ENCODE data around the gene HS6ST3.

The HS6ST3 gene

DNA sequence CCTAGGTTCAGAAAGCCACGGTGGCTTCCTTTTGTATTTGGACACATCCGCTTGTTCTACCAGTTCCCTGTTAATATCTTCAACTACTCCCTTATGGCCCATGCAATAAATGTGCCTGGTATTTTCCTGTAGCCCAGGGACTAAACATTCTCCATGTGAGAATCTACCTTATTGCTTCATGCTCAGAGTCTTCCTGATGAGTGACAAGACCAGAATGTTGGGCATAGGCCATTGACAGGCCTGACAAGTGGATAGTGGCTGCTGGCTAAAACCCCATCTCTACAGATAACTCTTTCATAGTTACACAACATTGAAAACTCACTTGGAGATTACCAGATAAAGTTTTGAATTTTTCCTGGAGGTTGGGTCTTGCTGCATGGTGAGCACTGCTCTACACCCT is 449.9 kb downstream of the HS6ST3 start:
- no peak for DNase-seq (ENCODE audit: low read depth in 3 of 3)

DNA sequence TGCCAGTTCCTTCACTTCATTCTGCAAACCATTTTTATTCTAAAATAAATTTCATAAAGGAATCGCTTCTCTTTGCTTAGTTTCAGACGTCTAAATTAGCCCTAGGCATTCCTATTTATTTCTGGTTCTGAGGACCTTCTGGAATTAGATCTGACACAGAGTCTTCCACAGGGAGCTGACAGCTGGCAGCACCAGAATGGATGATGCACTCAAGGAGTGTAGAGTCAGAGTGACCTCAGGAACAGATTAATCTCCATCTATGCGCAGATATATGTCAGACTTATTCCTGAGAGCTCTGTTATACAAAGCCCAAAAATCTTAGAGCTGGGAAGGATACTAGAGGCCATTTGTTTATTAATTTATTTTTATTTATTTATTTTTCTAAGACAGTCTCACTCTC is 450.8 kb downstream of the HS6ST3 start:
- no peak for DNase-seq (ENCODE audit: low read depth in 3 of 3)

DNA sequence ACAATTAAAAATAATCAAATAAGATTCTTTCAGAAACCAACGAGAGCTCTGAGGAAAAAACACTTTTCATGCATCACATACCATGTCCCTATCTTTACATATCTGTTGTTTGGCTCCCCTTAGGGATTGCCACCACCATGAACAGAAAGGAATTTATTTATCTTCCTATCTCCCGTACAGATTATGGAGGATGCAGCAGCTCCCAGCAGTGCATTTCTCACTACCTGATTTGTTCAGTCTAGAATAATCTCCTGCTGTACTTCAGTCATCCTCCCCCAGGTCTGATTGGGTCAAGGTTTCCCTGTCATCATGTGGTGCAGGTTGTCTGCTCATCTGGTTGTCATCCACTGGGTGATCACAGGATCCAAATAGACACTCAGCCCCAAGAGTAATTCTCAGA is 453.1 kb downstream of the HS6ST3 start:
- no peak for DNase-seq (ENCODE audit: low read depth in 3 of 3)

DNA sequence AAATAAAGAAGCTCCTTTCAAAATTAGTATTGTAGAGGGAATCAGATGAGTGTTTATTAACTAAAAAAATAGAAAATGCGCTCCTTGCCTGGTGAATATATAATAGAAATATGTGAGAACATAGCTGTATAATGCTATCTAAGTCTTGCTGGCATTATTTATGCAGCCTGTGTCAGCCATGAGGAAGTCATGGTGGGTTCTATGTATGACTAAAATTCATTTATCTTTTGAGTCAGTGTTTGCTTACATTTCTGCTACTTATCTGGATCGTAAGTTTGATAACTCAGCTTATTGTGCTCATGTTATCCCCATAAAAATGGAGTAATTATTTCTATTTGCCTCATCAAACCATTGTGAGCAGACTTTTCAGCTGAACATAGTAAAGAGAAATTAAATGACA is 455.1 kb downstream of the HS6ST3 start:
- DNase-seq (ENCODE audit: low read depth in 3 of 3): no peak

DNA sequence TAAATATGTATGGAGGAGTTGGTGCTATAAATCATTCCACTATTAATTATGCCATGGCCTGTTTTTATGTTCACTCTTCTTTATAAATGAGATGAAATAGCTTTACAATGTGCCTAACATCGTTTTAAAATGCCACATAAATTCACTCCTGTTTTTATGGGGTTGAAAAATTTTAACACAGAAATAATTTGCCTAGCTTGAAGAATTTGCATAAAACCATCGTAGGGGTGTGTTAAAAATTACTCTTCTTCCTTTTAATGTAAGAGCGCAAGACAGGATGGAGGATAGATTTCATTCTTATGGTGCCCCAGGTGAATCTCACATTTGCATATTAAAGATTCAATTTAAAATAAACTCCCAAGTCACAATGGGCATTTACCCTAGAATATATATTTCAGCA is 456.6 kb downstream of the HS6ST3 start:
- no peak for DNase-seq (ENCODE audit: low read depth in 3 of 3)

DNA sequence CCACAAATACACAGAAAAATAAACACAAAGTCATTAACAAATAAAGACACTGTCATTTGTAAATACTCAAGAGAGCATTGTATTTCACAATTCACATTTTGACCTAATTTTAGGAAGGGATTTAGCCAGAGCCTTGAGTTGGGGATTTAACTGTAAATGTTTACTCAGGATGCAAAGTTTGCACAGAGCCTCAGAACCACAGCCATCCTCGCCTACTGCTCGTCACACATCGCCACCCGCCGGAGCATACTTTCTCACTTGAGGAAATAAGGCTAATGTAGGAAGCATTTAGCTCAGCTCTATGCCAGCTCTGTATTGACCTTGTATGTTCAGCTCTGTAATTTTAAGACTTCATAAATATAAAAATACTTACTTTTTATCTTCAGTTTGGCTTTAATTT is 461.6 kb downstream of the HS6ST3 start:
- DNase-seq (ENCODE audit: low read depth in 3 of 3): no peak

DNA sequence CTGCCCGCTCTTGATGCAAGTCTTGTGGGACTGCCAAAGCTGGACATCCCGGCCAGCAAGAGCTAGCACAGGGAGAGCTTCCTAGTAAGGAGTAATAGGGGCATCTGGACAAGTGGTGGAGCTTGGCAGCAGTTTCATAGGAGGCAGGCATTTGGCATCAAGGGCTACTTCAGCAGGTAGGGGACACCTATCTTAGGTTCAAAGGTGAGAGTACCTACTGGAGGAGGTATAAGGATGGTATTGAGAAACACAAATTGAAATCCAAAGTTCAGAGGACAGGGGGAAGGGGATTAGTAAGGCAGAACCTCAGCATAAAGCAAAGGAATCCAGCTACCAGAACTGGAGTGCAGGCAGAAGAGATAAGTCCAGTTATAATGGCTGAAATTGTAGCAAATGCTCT is 462.7 kb downstream of the HS6ST3 start:
- DNase-seq (ENCODE audit: low read depth in 3 of 3): no peak

DNA sequence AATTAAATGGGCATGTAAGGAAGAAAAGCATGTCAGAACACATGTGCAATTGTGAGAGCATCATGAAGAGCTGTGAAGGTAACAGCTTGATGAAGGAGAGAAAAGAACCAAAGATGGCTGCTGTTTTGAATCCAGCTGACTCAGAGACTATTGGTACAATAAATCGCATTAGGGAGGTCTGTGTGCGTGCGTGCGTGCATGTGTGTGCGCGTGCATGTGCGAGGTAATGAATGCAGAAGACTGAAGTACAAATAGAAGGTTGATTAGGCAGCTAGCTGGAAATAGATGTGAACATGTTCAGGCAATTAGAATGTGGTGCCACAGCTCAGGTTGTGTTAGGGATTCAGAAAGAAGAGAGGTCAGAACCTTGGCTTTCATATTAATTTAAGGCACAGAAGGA is 463.9 kb downstream of the HS6ST3 start:
- no peak for DNase-seq (ENCODE audit: low read depth in 3 of 3)

DNA sequence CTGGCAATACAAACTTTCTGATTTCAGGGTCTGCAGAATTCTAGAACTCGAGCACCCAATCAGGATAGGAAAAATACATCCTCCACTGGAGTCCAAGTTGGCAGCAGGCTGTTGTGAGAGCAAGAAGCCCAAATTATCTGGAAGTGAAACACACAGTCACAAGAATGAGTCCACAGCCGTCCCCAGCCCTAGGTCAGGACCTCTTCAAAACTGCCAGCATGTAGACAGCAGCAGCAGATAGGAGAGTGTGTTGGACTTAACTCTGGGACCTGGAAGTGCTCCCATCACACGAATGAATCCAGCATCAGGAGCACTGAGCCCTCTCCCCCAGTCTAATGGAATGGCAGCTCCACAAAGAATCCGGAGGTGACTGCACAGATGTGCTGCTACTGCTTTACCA is 483.7 kb downstream of the HS6ST3 start:
- DNase-seq (ENCODE audit: low read depth in 3 of 3): no peak

DNA sequence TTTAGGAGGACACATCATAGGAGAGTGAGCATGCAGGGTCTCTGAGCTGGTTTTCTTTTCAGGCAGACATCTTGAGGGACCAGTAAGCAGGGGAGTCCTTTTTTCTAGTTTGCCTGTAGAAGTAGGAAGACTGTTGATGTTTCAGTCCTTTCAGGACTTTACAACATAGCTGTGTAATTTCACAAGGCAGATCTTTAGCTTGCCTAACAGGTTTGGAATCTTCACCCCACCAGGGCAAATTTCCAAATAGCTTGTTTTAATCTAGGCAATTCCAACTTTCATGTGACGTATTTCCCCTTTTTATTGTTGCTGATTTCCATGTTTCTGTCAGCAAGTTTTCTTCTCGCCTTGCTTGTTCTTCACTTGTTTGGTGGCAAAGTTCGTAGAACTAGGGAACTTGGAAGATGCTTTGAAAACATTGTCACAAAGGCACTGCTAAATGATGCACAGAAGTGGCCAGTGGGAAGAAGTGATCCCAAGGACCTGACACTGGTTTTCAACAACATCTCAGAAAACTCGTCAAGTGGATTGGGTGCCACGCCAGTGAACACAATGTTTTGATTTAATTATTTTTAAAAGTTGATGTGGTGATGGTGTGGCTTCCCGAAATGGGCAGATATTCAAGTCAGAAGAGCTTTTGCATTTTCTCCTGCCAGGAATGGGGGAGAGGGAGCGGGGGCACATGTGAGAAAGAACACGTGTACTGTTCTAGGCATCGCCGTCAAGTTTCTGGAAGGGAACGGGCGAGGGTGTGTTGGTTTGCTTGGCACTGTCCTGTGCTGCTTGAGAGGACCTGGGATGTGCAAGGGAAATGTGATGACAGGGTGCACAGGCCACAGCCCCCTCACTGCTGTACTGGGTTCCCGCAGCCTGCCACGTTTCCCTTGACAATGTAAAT is 485.8 kb downstream of the HS6ST3 start:
- DNase-seq (ENCODE audit: low read depth in 3 of 3): no peak

DNA sequence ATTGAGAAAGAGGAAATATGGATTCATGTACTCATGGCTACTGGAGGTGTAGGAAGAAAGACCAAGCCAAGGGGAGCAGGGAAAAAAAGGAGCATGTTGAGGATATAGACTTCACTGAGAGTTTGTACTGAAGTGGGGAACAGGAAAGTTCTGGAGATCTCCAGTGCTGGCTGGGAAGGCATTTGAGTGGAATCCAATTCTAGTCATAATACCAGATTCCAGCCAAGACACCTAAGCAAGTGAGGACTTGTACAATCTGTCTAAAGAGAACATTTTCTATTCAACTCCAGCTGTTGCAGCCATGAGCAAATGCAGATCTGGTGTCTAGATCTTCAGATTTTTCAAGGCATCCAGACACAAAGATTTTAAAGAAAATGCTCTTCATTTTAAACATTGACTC is 491.8 kb downstream of the HS6ST3 start:
- no peak for DNase-seq (ENCODE audit: low read depth in 3 of 3)

DNA sequence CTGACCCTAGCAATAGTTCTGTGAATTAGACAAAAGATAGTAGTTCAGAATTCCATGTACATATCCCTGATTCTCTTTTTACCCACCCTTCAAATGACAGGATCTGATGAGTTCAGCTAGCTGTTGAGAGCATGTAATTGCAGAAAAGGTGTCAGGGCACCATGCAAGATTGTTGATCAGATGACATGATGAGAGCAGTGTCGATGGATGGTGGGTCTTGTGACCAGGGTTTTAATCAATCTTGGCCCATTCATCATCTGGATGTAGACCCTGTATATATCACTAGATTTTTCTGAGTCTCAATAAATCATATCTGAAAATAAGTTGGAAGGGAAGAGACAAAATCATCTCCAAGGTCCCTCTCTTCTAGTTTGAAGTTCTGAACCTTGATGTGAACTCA is 525.3 kb downstream of the HS6ST3 start:
- no peak for DNase-seq (ENCODE audit: low read depth in 3 of 3)

DNA sequence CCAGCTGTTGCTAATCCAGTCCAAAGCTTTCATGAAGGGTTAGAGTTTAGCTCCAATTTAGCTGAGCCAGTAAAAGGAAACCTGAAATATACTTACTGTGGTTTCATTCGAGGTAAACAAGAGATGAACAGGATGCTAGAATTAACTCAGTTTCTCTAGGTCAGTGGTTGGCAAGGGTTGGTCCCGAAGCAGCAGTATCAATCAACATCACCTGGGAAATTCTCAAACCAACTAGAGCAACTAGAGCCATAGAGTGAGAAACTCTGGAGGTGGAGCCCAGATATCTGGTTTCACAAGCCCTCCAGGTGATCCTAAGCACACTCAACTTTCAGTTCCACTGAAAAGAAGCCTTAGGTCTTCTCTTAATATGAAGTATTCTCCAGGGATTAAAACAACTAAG is 527.6 kb downstream of the HS6ST3 start:
- DNase-seq (ENCODE audit: low read depth in 3 of 3): no peak

DNA sequence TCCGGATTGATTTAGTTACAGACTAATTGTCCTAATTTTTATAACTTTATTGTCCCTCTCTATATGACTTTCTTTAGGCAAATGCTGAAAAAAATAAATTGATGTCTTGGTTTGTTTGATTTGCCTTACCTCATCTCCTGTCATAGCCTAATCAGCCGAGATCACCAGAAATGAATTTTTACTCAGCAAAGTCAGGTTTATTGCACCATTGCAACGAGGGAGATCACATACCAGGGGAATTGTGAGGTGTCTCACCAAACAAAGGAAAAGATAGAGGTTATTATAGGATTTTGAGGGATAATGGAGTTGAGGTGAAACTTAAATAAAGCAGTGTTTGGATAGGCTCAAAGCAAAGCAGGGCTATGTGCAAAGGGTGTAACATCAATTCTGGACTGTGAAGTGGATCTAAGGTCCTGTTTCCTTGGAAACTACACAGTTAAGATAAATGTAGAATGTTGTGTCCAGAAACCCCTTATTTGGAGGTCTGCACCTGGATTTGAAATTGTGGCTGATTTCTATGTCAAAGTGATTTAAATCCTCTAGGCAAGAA is 531.8 kb downstream of the HS6ST3 start:
- DNase-seq (ENCODE audit: low read depth in 3 of 3): no peak

DNA sequence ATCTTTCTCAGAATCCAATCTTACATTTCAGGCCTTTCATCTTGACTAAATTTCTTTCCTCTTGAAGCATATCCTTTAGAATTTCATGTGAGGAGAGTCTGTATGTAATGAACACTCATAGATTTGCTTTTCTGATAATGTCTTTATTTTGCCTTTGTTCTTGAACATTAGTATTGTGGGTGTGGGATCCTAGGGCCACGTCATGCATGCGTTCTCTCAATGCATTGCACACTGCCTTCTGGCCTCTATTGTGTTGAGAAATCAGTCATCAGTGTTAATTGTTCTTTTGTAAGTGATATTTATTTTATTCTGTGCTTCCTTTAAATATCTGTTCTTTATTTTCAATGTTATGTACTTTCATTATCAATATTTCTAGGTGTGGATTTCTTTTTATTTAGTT is 539.4 kb downstream of the HS6ST3 start:
- no peak for DNase-seq (ENCODE audit: low read depth in 3 of 3)

DNA sequence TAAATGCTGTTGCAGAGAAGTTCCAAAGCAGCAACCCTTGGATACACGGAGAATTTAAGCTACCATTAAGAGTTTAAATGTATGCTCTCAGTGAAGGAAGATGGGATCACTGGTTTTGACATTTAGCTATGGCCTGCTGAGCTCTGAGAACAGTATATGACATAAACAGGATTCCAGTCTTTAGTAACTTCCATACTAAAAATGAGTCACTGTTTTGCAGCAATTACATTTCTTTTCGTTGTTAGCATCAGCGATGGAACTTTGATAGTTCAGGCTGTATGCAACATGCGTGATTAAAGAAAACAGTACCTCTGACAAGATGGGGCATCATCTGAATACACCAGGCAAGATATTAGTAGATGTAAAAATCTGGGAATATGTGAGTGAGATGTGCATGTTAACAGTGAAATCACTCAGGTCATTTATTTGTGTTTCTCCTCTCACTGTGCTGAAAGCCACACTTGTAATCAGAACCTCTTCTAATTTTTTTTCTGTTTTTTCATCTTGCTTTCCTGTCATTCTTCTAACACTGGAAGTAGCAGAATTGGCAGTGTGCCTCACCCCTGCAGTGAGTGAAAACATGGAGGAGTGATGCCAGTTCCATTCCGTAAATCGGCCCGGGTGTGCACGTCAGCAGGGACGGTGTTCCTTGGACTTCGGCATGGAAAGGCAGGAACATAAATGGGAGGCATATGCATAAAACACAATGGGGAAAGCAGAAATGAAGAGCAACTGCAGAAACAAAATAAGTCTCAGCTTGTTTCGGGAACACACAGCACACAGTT is 542.8 kb downstream of the HS6ST3 start:
- DNase-seq (ENCODE audit: low read depth in 3 of 3): no peak

DNA sequence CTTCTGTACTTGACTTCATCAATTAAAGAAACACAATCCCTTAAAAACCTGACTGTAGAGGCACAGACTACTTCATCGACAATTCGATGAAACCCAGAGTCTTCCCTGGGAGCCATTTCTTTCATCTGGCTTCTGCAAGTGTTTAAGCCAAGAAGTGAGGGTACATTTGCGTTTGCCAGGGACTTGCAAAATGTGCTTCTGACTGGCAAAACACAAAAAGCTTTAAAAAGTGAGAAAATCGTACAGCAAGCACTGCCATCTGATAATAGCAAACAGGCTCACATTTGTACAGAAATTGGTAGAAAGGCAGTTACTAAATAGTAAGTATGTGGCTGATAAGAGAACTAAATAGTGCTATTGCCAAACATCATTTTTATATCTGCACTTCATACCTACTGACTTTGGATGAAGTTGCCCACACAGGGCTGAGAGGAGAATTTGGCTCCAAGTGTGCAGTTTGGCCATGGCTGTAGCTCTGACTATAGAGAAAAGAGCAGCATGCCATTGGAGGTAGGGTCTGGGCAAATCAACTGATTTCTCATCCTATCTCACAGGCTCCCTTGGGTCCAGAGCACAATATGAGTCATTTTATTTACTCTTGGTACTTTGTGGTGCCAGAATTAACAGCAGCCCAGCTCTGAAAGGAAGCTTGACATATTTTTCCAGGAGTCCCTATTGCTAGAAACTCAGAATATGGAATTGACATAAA is 546.2 kb downstream of the HS6ST3 start:
- no peak for DNase-seq (ENCODE audit: low read depth in 3 of 3)

DNA sequence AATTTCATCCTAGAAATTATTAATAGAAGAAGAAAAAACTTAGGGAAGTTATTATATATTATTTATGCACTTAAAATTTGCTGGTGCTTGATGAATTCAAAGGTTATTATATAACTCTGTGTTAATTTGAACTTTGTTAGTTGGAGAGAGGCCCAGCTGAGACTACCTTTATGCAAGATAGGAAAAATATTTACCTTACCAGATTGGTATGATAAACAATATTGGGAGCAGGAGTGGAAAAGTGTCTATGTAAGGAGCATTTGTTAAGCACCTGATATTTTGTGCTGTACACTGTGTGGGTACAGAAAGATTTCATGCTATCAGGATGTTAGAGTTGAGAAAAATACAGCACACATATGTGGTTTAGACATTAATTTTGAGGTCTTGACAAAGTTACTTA is 547.1 kb downstream of the HS6ST3 start:
- no peak for DNase-seq (ENCODE audit: low read depth in 3 of 3)

DNA sequence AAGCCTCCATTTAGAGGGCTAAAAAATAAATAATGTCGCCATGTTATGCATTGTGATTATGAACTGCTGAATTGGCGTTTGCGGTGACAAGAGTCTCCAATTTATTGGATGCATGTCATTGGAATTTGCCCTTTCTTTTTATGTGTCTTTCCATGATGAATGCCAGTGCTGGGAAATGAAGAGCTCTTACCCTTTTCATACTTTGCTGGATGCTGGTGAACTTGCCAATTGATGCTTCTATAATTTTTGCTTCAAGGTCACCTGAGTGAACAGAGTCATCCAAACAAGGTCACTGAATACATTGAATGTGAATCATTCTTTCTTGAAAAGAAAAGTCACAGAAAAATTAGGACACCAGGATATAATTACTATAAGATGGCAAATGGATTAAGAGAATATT is 556.2 kb downstream of the HS6ST3 start:
- DNase-seq (ENCODE audit: low read depth in 3 of 3): no peak

DNA sequence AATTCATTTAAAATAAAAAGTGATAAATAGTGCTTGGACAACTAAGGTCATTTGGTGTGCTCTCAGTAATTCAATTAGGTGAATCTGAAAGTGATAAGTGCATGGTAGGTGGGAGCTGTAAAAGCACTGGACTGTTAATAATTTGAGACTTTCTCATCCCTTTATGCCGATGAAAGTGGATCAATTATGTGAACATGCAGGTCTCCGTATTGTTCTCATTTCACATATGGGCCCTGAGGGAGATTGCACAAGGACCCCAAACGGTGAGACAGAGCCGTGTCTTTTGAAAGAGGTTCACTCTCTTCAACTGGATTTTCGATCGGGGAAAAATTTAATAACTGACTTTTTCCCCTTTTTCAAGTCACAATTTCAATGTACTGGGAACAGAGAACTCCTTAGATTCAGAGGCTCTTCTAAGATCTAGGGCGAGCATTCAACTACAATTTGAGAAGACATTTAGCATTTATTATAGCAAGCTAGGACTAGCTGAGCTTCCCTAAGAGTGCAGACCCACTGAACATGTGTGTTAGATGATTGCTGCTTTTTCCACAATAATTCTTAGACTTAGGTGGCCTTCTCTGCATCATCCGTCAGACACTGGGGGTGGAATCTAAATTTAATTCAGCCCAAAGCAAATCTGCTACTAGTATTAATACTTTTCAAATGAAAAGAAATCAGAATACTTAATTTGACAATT is 556.8 kb downstream of the HS6ST3 start:
- no peak for DNase-seq (ENCODE audit: low read depth in 3 of 3)

DNA sequence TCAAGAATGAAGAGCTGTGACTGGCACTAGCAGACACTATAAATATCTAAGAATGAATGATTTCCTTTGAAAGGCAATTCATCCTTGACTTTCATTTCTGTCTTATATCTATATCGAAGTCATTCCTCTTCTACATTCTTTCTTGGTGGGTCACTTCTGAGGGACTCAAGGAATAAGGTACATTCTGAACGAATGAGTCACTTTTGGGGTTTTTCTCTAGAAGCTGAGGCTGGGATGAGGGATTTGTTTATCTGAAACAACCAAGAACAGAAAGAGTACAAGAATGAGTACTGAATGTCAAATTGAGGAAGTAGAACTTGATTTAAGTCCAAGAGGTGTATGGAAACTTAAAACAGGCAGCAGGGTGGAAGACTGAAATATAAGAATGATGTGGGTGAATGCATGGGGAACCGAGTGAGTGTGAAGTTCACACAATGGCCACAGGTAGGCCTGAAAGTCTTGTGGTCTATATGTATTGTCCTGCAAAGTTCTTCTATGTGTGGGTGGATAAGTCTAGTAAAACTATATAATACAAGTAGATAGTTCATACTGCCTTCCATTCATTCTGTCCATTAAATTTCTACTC is 560.5 kb downstream of the HS6ST3 start:
- DNase-seq (ENCODE audit: low read depth in 3 of 3): no peak

Data from stimulated activated CD4-positive, alpha-beta T cell treated with anti-CD3 and anti-CD28 coated beads, TNF-alpha, amount 100 ng/mL, for 4 hours (primary cell).